ENCODE measurements around the gene TENM4. TPM values are rescaled to one million over a fixed set of nuclear protein-coding genes. Genes with fewer than 3 reads are reported as not detected.

The TENM4 gene
- polyA plus RNA-seq, 2 of the 4 experiments (the other 2 are of a cell fraction) = 0.06 to 0.31 TPM

DNA sequence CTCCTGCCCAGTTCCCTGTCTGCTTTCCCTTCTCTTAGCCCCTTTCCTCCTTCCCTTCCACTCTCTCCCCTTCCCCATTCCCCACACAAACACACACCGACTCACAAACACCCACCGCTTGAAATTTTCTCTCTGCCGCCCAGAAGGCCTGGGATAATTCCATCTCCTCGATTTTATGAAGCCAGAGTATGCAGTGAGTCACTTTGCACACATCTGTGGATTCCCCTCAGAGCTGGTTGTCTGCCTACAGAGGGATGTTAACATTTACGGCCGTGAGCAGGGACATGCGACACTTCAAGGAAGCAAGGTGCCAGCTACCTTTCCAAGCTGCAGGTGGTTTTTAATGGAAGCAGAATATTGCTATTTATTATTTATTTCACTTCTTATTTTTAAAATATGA lies 332.0 kb downstream of the TENM4 start:
- POLR2A ChIA-PET = no interaction called here
- WGBS (ENCODE audit: missing lambda C conversion rate) = 70% methylated on average over 7 of the region's 7 CpGs
- no peak overlapping the region for H3K4me2 ChIP-seq

DNA sequence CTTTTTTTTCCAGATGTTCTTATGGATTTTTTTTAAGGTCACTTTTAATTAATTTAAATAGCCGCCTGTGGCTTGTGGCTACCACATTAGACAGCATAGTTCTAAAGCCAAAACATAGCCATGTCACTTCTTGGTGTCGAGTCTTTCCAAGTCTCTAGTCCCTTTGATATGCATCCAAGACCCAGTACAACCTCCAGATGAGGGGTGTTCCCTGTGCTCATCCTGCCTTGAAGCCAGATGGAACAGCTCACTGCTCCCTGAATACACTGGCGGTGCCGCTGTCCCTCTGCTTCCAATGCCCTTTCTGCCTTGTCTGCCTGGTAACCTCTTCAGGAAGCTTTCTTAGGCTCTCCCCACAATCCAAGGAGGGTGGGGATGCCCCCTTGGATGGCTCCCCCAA lies 338.0 kb downstream of the TENM4 start:
- TF ChIP-seq ZFP36 (IDR thresholded peaks at IDR 0.05; ENCODE audit: borderline replicate concordance, partially characterized antibody) = no peak
- TF ChIP-seq CTCF (IDR thresholded peaks at IDR 0.05) = no peak
- TF ChIP-seq ZC3H11A (IDR thresholded peaks at IDR 0.05) = no peak
- no peak for TF ChIP-seq MAZ (IDR thresholded peaks at IDR 0.05; ENCODE audit: borderline replicate concordance, low read depth, low read length)
- TF ChIP-seq ESRRA (IDR thresholded peaks at IDR 0.05; ENCODE audit: borderline replicate concordance, low read length) = no peak
- TF ChIP-seq EHF (CRISPR knock-in tag; IDR thresholded peaks at IDR 0.05) = no peak
- no peak for TF ChIP-seq HES2 (IDR thresholded peaks at IDR 0.05)
- TF ChIP-seq SREBF2 (IDR thresholded peaks at IDR 0.05) = no peak
- peaks cover 14% of the 10 kb centered on the region for H3K4me1 ChIP-seq
- CTCF ChIA-PET = interaction anchor here (0.7 to 7.7 kb wide), 3 partner anchors 22 to 456 kb away, joined by 3 to 58 read pairs (median 4); no protein-coding TSS in a partner anchor
- no peak overlapping the region for H3K4me2 ChIP-seq
- no peak for DNase-seq (ENCODE audit: low read depth in 1 of 2, low spot score in 1 of 2)
- FAIRE-seq = no peak
- no peak overlapping the region for H3K4me3 ChIP-seq
- no peak for ATAC-seq
- POLR2A ChIA-PET = no interaction called here
- H3K27ac ChIP-seq = no peak overlapping the region
- no peaks in the 10 kb centered on the region for H3K9me3 ChIP-seq
- WGBS (ENCODE audit: missing lambda C conversion rate) = 75% methylated on average over 4 of the region's 4 CpGs

More for the DNA sequence above, 332.0 kb downstream of the TENM4 start:
- ATAC-seq = no peak
- DNase-seq (ENCODE audit: low read depth in 1 of 2, low spot score in 1 of 2) = no peak
- TF ChIP-seq, protein P1, sequence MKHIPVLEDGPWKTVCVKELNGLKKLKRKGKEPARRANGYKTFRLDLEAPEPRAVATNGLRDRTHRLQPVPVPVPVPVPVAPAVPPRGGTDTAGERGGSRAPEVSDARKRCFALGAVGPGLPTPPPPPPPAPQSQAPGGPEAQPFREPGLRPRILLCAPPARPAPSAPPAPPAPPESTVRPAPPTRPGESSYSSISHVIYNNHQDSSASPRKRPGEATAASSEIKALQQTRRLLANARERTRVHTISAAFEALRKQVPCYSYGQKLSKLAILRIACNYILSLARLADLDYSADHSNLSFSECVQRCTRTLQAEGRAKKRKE (CRISPR knock-in tag; IDR thresholded peaks at IDR 0.05; ENCODE audit: low read depth) = no peak
- FAIRE-seq = no peak
- H3K4me3 ChIP-seq = no peak overlapping the region
- no peaks in the 10 kb centered on the region for H3K4me1 ChIP-seq
- no peak overlapping the region for H3K27ac ChIP-seq
- no peaks in the 10 kb centered on the region for H3K9me3 ChIP-seq
- CTCF ChIA-PET = interaction anchor here (1.7 to 2.7 kb wide), 2 partner anchors 9 to 463 kb away, joined by 6 to 19 read pairs; no protein-coding TSS in a partner anchor

- WGBS (ENCODE audit: missing lambda C conversion rate) = 17% methylated on average over 2 of the region's 2 CpGs
- CTCF ChIA-PET = interaction anchor here (1.3 to 7.7 kb wide), 3 partner anchors 21 to 455 kb away, joined by 3 to 58 read pairs (median 8); no protein-coding TSS in a partner anchor
- no peak overlapping the region for H3K4me3 ChIP-seq
- no peak overlapping the region for H3K27ac ChIP-seq
- ATAC-seq (no peak), FAIRE-seq (no peak), DNase-seq (ENCODE audit: low read depth in 1 of 2, low spot score in 1 of 2) (no peak)
- H3K9me3 ChIP-seq = no peaks in the 10 kb centered on the region
- H3K4me2 ChIP-seq = no peak overlapping the region
- H3K4me1 ChIP-seq = peaks cover 22% of the 10 kb centered on the region
- POLR2A ChIA-PET = no interaction called here
- no peak for TF ChIP-seq TP53 (CRISPR knock-in tag; IDR thresholded peaks at IDR 0.05)
- no peak for TF ChIP-seq CHD4 (IDR thresholded peaks at IDR 0.05; ENCODE audit: borderline replicate concordance)
- no peak for TF ChIP-seq CBX2 (IDR thresholded peaks at IDR 0.05; ENCODE audit: borderline replicate concordance, low read depth)
- no peak for TF ChIP-seq BCL3 (IDR thresholded peaks at IDR 0.05)
- TF ChIP-seq HDAC2 (IDR thresholded peaks at IDR 0.05) = no peak
- TF ChIP-seq SMC3 (IDR thresholded peaks at IDR 0.05) = no peak
- TF ChIP-seq, protein P2, sequence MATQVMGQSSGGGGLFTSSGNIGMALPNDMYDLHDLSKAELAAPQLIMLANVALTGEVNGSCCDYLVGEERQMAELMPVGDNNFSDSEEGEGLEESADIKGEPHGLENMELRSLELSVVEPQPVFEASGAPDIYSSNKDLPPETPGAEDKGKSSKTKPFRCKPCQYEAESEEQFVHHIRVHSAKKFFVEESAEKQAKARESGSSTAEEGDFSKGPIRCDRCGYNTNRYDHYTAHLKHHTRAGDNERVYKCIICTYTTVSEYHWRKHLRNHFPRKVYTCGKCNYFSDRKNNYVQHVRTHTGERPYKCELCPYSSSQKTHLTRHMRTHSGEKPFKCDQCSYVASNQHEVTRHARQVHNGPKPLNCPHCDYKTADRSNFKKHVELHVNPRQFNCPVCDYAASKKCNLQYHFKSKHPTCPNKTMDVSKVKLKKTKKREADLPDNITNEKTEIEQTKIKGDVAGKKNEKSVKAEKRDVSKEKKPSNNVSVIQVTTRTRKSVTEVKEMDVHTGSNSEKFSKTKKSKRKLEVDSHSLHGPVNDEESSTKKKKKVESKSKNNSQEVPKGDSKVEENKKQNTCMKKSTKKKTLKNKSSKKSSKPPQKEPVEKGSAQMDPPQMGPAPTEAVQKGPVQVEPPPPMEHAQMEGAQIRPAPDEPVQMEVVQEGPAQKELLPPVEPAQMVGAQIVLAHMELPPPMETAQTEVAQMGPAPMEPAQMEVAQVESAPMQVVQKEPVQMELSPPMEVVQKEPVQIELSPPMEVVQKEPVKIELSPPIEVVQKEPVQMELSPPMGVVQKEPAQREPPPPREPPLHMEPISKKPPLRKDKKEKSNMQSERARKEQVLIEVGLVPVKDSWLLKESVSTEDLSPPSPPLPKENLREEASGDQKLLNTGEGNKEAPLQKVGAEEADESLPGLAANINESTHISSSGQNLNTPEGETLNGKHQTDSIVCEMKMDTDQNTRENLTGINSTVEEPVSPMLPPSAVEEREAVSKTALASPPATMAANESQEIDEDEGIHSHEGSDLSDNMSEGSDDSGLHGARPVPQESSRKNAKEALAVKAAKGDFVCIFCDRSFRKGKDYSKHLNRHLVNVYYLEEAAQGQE (IDR thresholded peaks at IDR 0.05) = no peak
- no peak for TF ChIP-seq CEBPB (IDR thresholded peaks at IDR 0.05)
- no peak for TF ChIP-seq KDM5A (IDR thresholded peaks at IDR 0.05)
- no peak for TF ChIP-seq CTCF (IDR thresholded peaks at IDR 0.05)
- no peak for TF ChIP-seq JUNB (IDR thresholded peaks at IDR 0.05)
- no peak for TF ChIP-seq CHD2 (IDR thresholded peaks at IDR 0.05; ENCODE audit: low read length, partially characterized antibody)
- TF ChIP-seq FOSB (CRISPR knock-in tag; IDR thresholded peaks at IDR 0.05) = no peak
- TF ChIP-seq HES2 (IDR thresholded peaks at IDR 0.05) = no peak
- TF ChIP-seq, protein P1 (CRISPR knock-in tag; IDR thresholded peaks at IDR 0.05; ENCODE audit: low read depth) = no peak
- no peak for TF ChIP-seq ZFP36 (IDR thresholded peaks at IDR 0.05; ENCODE audit: borderline replicate concordance, partially characterized antibody)
These were observed 339.2 kb downstream of the TENM4 start for GRCh38 chr11:79101656-79102055.
